ENCODE measurements around the gene RTN4RL1. TPM values are rescaled to one million over a fixed set of nuclear protein-coding genes. Genes with fewer than 3 reads are reported as not detected.

Gene RTN4RL1
- total RNA-seq, 1 experiment from 2014 or later, result 0.22 TPM

- Histone ChIP-seq H3K4me1 (ENCODE audit: insufficient read depth, low read length) (no peaks in the 10 kb centered on the region), H2AFZ (ENCODE audit: low read length) (no peak overlapping the region), H3K23me2 (ENCODE audit: insufficient read length, low read depth, low read length, poor library complexity, severe bottlenecking) (peaks cover 3% of the 10 kb centered on the region), H4K20me1 (ENCODE audit: control insufficient read depth, insufficient read depth, insufficient read length) (no peaks in the 10 kb centered on the region), H2BK15ac (ENCODE audit: low read depth, low read length) (no peak overlapping the region), H3K4ac (ENCODE audit: low read depth, low read length) (no peak overlapping the region), H2BK120ac (ENCODE audit: low read depth, low read length, poor library complexity, severe bottlenecking) (no peak overlapping the region), H3K56ac (ENCODE audit: insufficient read length, low read depth, low read length) (no peak overlapping the region), H3K4me2 (ENCODE audit: insufficient read depth, insufficient read length, low read length) (no peak overlapping the region), H3K14ac (ENCODE audit: insufficient read depth, low read length) (no peak overlapping the region), H2AK5ac (ENCODE audit: insufficient read length, low read length) (no peak overlapping the region), H2BK5ac (ENCODE audit: insufficient read length, low read length) (no peak overlapping the region), H3T11ph (ENCODE audit: low read length) (no peak overlapping the region), H4K8ac (replicated peaks; ENCODE audit: insufficient read length, low read depth, low read length) (no peak overlapping the region), H2BK20ac (ENCODE audit: low read depth, low read length, poor library complexity, severe bottlenecking) (no peak overlapping the region), H3K27ac (ENCODE audit: insufficient read length, low read depth, low read length) (no peak overlapping the region), H4K5ac (ENCODE audit: insufficient read length, low read depth, low read length) (no peak overlapping the region), H3K79me1 (ENCODE audit: insufficient read depth, low read depth, low read length, poor library complexity, severe bottlenecking) (no peaks in the 10 kb centered on the region), H3K79me2 (ENCODE audit: insufficient read depth, low read length) (no peaks in the 10 kb centered on the region), H3K23ac (ENCODE audit: insufficient read length, low read depth, low read length) (no peak overlapping the region), H4K91ac (ENCODE audit: insufficient read length, low read depth, low read length) (no peak overlapping the region), H2BK12ac (ENCODE audit: insufficient read length, low read depth, low read length) (no peak overlapping the region), H3K18ac (ENCODE audit: insufficient read length, low read depth, low read length) (no peak overlapping the region), H3K9ac (ENCODE audit: extremely low read depth, insufficient read length, low read length) (no peak overlapping the region), H3K27me3 (ENCODE audit: insufficient read depth, low read length) (peaks cover 10% of the 10 kb centered on the region; the same call in 1 of the 2 replicates), H3K9me3 (ENCODE audit: control insufficient read depth, low read depth, low read length) (no peaks in the 10 kb centered on the region)
- no CpG with 5 or more reads among the region's 7 CpGs for WGBS (ENCODE audit: extremely low coverage, insufficient read length, low lambda C conversion rate)
- H3K36me3 Mint-ChIP-seq (ENCODE audit: insufficient read depth in 1 of 3, low read depth in 3 of 3), result peaks cover 0 to 13% (median 11%) of the 10 kb centered on the region in 3 experiments; a peak in 6 of 7 replicates
- TF ChIP-seq, protein P1, sequence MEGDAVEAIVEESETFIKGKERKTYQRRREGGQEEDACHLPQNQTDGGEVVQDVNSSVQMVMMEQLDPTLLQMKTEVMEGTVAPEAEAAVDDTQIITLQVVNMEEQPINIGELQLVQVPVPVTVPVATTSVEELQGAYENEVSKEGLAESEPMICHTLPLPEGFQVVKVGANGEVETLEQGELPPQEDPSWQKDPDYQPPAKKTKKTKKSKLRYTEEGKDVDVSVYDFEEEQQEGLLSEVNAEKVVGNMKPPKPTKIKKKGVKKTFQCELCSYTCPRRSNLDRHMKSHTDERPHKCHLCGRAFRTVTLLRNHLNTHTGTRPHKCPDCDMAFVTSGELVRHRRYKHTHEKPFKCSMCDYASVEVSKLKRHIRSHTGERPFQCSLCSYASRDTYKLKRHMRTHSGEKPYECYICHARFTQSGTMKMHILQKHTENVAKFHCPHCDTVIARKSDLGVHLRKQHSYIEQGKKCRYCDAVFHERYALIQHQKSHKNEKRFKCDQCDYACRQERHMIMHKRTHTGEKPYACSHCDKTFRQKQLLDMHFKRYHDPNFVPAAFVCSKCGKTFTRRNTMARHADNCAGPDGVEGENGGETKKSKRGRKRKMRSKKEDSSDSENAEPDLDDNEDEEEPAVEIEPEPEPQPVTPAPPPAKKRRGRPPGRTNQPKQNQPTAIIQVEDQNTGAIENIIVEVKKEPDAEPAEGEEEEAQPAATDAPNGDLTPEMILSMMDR (conservative IDR thresholded peaks at IDR 0.05), result no peak
- peak overlapping the region in 1 of 3 experiments; percentile 89; a peak in 1 of 7 replicates for H3K27ac Mint-ChIP-seq
- peaks cover 17% of the 10 kb centered on the region for H3K27me3 Mint-ChIP-seq (ENCODE audit: low read depth)
- peaks cover 9 to 34% of the 10 kb centered on the region in 2 experiments for H3K4me1 Mint-ChIP-seq
- H3K9me3 Mint-ChIP-seq, result no peaks in the 10 kb centered on the region; a peak in 1 of 5 replicates
- DNase-seq, result no peak
- H3K4me3 Mint-ChIP-seq, result no peak overlapping the region
Measured at GRCh38 chr17:2033153-2033552, 8.0 kb upstream of the RTN4RL1 start.

All from H9 (cell line).